SU-DHL-6 (cell line): ENCODE measurements around the gene DCAF8.

Source experiments
- H2AFZ ChIP-seq: fragments of 200-600 bp; sonication (generic); 2 replicates; pipeline ENCODE4 v1.6.1; 2014; ENCODE audit warnings: low read depth, mild to moderate bottlenecking, moderate library complexity, mixed read lengths, antibody characterized with exemption, low read length; ENCODE audit not compliant: severe bottlenecking
- H3F3A ChIP-seq: fragments of 200-600 bp; shearing (Covaris generic); 2 replicates; pipeline ENCODE4 v1.6.0; 2016; ENCODE audit warnings: antibody characterized with exemption, mild to moderate bottlenecking; ENCODE audit not compliant: insufficient read depth
- H3K27ac ChIP-seq: fragments of 200-600 bp; sonication (generic); 2 replicates; pipeline ENCODE4 v1.5.1; 2016; ENCODE audit warnings: low read depth, mild to moderate bottlenecking, low read length, moderate library complexity, mixed read lengths
- H3K27me3 ChIP-seq: fragments of 200-600 bp; sonication (generic), shearing (Covaris generic); 2 replicates; pipeline ENCODE4 v1.6.0; 2014; ENCODE audit warnings: mild to moderate bottlenecking, low read length
- H3K36me3 ChIP-seq: fragments of 200-600 bp; sonication (generic); 2 replicates; pipeline ENCODE4 v1.6.1; 2014; ENCODE audit warnings: mild to moderate bottlenecking, low read length, mixed read lengths
- H3K4me2 ChIP-seq: fragments of 300-600, 200-600 bp; shearing (Covaris generic), sonication (generic); 2 replicates; pipeline ENCODE4 v1.6.0; 2014; ENCODE audit warnings: low read length, low read depth, mild to moderate bottlenecking; ENCODE audit not compliant: poor library complexity, severe bottlenecking
- H3K4me3 ChIP-seq: fragments of 200-600 bp; sonication (generic); 2 replicates; pipeline ENCODE4 v1.5.1; 2014; ENCODE audit warnings: antibody characterized with exemption, low read length, mild to moderate bottlenecking, mixed read lengths; ENCODE audit not compliant: insufficient read depth, poor library complexity, severe bottlenecking
- H3K79me2 ChIP-seq: fragments of 200-600 bp; sonication (generic); 2 replicates; pipeline ENCODE4 v1.6.1; 2014; ENCODE audit warnings: mild to moderate bottlenecking, low read length, moderate library complexity; ENCODE audit not compliant: insufficient read depth
- H3K9ac ChIP-seq: fragments of 200-600 bp; sonication (generic); 2 replicates; pipeline ENCODE4 v1.7.0; 2014; ENCODE audit warnings: mild to moderate bottlenecking, low read length
- H3K9me2 ChIP-seq: fragments of 200-600 bp; sonication (generic); replicated peaks from 2 replicates; pipeline ENCODE4 v1.6.1; 2014; ENCODE audit warnings: low read length; ENCODE audit not compliant: insufficient read depth
- H3K9me3 ChIP-seq: fragments of 200-600 bp; sonication (generic); 2 replicates; pipeline ENCODE4 v1.6.1; 2014; ENCODE audit warnings: low read length, mixed read lengths; ENCODE audit not compliant: insufficient read depth
- H4K20me1 ChIP-seq: fragments of 200-600 bp; sonication (generic); 2 replicates; pipeline ENCODE4 v1.6.1; 2014; ENCODE audit warnings: low read depth, mild to moderate bottlenecking, antibody characterized with exemption, low read length, moderate library complexity, mixed read lengths
- EZH2phosphoT487 ChIP-seq: fragments of 200-600 bp; sonication (generic), shearing (Covaris generic); conservative IDR thresholded peaks from 2 replicates; pipeline ENCODE4 v1.6.1; 2018; ENCODE audit warnings: mild to moderate bottlenecking, antibody characterized with exemption, low read length, moderate library complexity, mixed read lengths
- TF ChIP-seq, protein P1 (sequence below): fragments of 200-600 bp; sonication (generic); IDR thresholded peaks from one replicate; pipeline ENCODE4 v1.5.1; 2017; ENCODE audit warnings: antibody characterized with exemption, mild to moderate bottlenecking, low read length, moderate library complexity; ENCODE audit not compliant: insufficient read depth, poor library complexity, severe bottlenecking

DCAF8 gene

DNA sequence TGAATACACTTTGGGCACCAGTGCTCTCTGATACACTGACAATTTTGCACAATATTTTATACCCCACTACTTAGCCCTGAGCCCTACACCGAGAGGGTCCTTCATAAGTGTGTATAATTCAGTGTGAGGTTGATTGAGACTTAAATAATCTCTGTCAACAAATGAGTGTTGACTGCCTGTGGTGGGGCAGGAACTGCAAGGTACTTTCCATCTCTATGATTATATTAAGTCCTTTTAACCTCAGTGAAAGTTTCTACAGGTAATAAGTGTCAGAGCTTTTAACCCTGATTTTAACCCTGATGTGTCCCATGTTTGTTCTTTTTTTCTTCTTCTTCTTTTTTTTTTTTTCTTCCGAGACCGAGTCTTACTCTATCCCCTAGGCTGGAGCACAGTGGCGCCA is 66.2 kb downstream of the DCAF8 start:
- Histone ChIP-seq H3K4me3 (no peak overlapping the region), H3K79me2 (no peaks in the 10 kb centered on the region), H4K20me1 (no peaks in the 10 kb centered on the region), H3K9me2 (no peaks in the 10 kb centered on the region), H2AFZ (no peak overlapping the region), H3K27ac (no peak overlapping the region), H3K36me3 (no peaks in the 10 kb centered on the region), H3K4me2 (no peak overlapping the region), H3F3A (no peaks in the 10 kb centered on the region), H3K27me3 (no peaks in the 10 kb centered on the region), H3K9me3 (no peaks in the 10 kb centered on the region), H3K9ac (no peak overlapping the region)
- no peak for TF ChIP-seq EZH2phosphoT487
- TF ChIP-seq, protein P1, sequence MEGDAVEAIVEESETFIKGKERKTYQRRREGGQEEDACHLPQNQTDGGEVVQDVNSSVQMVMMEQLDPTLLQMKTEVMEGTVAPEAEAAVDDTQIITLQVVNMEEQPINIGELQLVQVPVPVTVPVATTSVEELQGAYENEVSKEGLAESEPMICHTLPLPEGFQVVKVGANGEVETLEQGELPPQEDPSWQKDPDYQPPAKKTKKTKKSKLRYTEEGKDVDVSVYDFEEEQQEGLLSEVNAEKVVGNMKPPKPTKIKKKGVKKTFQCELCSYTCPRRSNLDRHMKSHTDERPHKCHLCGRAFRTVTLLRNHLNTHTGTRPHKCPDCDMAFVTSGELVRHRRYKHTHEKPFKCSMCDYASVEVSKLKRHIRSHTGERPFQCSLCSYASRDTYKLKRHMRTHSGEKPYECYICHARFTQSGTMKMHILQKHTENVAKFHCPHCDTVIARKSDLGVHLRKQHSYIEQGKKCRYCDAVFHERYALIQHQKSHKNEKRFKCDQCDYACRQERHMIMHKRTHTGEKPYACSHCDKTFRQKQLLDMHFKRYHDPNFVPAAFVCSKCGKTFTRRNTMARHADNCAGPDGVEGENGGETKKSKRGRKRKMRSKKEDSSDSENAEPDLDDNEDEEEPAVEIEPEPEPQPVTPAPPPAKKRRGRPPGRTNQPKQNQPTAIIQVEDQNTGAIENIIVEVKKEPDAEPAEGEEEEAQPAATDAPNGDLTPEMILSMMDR: no peak

DNA sequence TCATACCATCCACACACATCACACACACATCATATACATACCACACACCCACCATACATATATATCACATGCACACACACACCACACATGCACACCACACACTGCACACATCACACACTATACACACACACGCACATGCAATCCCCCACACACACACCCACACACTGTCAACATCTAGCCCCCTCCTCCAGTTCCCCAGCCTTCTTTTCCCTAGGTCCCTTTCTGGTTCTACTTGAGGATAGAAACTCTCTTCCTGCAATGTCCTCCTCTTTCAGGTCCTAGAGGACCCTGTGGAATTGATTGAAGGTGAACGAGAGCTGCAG is 67.7 kb downstream of the DCAF8 start:
- H3F3A ChIP-seq: no peaks in the 10 kb centered on the region
- no peak for TF ChIP-seq EZH2phosphoT487
- no peak overlapping the region for H2AFZ ChIP-seq
- no peaks in the 10 kb centered on the region for H4K20me1 ChIP-seq
- no peaks in the 10 kb centered on the region for H3K36me3 ChIP-seq
- H3K9ac ChIP-seq: no peak overlapping the region
- H3K79me2 ChIP-seq: no peaks in the 10 kb centered on the region
- H3K9me3 ChIP-seq: no peaks in the 10 kb centered on the region
- H3K4me2 ChIP-seq: no peak overlapping the region
- H3K27me3 ChIP-seq: no peaks in the 10 kb centered on the region
- no peak overlapping the region for H3K4me3 ChIP-seq
- H3K27ac ChIP-seq: no peak overlapping the region
- H3K9me2 ChIP-seq: no peaks in the 10 kb centered on the region

DNA sequence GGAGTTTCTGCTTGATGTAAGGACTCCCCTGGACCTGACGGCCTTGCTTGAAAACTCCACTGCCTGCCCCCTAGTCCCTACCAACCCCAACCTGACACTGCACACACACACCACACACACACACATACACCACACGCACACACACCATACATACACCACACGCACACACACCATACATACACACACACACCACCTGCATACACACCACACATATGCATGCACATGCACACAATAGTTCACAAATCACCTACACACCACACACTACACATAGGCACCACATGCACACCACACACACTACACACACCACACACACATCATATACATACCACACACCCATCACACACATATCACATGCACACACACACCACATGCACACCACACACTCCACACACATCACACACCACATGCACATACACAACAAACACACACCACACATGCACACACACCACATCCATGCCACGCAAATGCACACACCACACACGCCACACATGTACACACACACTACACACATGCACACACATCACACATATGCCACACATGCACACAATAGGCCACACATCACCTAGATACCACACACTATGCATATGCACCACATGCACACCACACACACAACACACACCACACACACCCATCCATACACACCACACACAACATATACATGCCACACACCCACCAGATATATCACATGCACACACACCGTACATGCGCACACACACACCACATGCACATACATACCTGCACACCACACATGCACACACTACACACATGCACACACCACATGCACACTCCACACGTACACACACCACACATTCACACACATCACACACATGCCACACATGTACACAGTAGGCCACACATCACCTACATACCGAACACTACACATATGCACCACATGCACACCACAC is 68.3 kb downstream of the DCAF8 start:
- H2AFZ ChIP-seq: no peak overlapping the region
- H3K27ac ChIP-seq: no peak overlapping the region
- no peaks in the 10 kb centered on the region for H3F3A ChIP-seq
- no peak for TF ChIP-seq EZH2phosphoT487
- TF ChIP-seq, protein P1: no peak
- H3K9me2 ChIP-seq: no peaks in the 10 kb centered on the region
- H3K4me2 ChIP-seq: no peak overlapping the region
- H3K79me2 ChIP-seq: no peaks in the 10 kb centered on the region
- no peaks in the 10 kb centered on the region for H4K20me1 ChIP-seq
- H3K36me3 ChIP-seq: no peaks in the 10 kb centered on the region
- H3K27me3 ChIP-seq: no peaks in the 10 kb centered on the region
- no peaks in the 10 kb centered on the region for H3K9me3 ChIP-seq
- H3K9ac ChIP-seq: no peak overlapping the region
- H3K4me3 ChIP-seq: no peak overlapping the region

DNA sequence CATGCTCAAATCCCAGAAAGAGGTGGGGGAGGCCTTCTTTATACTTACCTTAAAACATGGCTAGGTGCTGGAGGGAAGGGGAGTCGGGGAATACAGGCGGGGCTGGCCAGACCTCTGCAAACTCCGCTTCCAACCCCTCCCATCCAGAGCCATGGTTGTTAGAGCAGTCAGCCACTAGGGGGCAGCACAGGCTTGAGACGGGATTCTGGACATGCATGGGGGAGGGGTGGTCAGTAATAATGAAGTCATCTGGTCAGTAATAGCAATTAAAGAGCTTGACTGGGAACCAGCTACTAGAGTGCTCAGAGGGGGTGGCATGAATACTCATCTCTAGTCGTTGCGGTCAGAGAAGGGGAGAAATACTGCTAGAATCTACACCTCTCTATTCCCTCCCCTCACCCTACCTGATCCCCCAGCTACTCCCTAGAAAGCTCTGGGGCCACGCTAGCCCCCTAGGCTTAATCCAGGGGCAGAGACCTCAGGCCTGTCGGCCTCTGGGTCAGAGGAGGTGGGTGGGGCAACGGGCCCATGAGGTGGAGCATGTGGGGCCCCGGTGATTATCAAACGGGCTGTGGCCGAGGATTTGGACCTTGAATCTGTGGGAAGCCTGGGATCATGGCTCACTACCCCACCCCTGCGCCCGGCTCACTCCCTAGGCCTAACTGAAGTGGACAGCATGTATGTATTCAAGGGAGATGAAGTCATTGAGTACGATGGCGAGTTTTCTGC is 69.1 kb downstream of the DCAF8 start:
- Histone ChIP-seq H3K9ac (no peak overlapping the region), H3F3A (no peaks in the 10 kb centered on the region), H3K36me3 (no peaks in the 10 kb centered on the region), H3K4me3 (no peak overlapping the region), H3K9me2 (no peaks in the 10 kb centered on the region), H4K20me1 (no peaks in the 10 kb centered on the region), H3K9me3 (no peaks in the 10 kb centered on the region), H3K4me2 (no peak overlapping the region), H3K27me3 (no peaks in the 10 kb centered on the region), H3K79me2 (no peaks in the 10 kb centered on the region), H3K27ac (no peak overlapping the region), H2AFZ (no peak overlapping the region)
- TF ChIP-seq EZH2phosphoT487: no peak
- TF ChIP-seq, protein P1: peak; percentile 94
